HL-60 (cell line): Measurements from ENCODE around the gene IQCE.
"Not testable (repeated sequence)": the region's sequence is repeated elsewhere in the genome, so short reads cannot be mapped to it uniquely, and the experiment has no call there.

Experiments used
- DNase-seq, 2 experiments: peaks; one replicate each; pipeline ENCODE4 v3.0.0-alpha.2; 2010 to 2020; ENCODE audit warnings: low read depth in 1 of 2, low spot score in 1 of 2
- H3K27ac ChIP-seq: fragments of 250-450 bp; sonication (Bioruptor Pico); replicated peaks from 2 replicates; pipeline ENCODE4 v1.5.1; 2020; ENCODE audit warnings: mild to moderate bottlenecking, moderate library complexity
- H3K27me3 ChIP-seq: fragments of 250-450 bp; sonication (Bioruptor Pico); 2 replicates; pipeline ENCODE4 v1.5.1; 2021; ENCODE audit warnings: mild to moderate bottlenecking, moderate library complexity; ENCODE audit not compliant: insufficient read depth, poor library complexity, severe bottlenecking
- H3K4me3 ChIP-seq: replicated peaks from 2 replicates; pipeline ENCODE4 v1.5.1; 2011; ENCODE audit warnings: mild to moderate bottlenecking, control low read depth, low read length; ENCODE audit not compliant: insufficient read depth
- GABPA ChIP-seq: IDR thresholded peaks from 2 replicates; pipeline ENCODE4 v1.6.1; 2012; ENCODE audit warnings: low read depth
- POLR2AphosphoS5 ChIP-seq: IDR thresholded peaks from 2 replicates; pipeline ENCODE4 v1.6.1; 2012; ENCODE audit warnings: low read depth
- SPI1 ChIP-seq: IDR thresholded peaks from 2 replicates; pipeline ENCODE4 v1.6.1; 2012; ENCODE audit warnings: low read depth, mild to moderate bottlenecking, borderline replicate concordance
- TF ChIP-seq, protein P1 (sequence below): IDR thresholded peaks from one replicate; pipeline ENCODE4 v1.5.1; 2011; ENCODE audit warnings: low read length, control low read depth, inconsistent platforms; ENCODE audit not compliant: insufficient read depth
- TF ChIP-seq, protein P2 (sequence below): IDR thresholded peaks from 2 replicates; pipeline ENCODE4 v1.6.1; 2012; ENCODE audit warnings: low read depth; ENCODE audit not compliant: insufficient replicate concordance

Gene IQCE

DNA sequence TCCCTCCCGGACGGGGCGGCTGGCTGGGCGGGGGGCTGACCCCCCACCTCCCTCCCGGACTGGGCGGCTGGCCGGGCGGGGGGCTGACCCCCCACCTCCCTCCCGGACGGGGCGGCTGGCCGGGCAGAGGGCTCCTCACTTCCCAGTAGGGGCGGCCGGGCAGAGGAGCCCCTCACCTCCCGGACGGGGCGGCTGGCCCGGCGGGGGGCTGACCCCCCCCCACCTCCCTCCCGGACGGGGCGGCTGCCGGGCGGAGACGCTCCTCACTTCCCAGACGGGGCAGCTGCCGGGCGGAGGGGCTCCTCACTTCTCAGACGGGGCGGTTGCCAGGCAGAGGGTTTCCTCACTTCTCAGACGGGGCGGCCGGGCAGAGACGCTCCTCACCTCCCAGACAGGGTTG, 24.6 kb upstream of the IQCE start:
- not testable (repeated sequence) for H3K27ac ChIP-seq, H3K4me3 ChIP-seq, H3K27me3 ChIP-seq, DNase-seq

DNA sequence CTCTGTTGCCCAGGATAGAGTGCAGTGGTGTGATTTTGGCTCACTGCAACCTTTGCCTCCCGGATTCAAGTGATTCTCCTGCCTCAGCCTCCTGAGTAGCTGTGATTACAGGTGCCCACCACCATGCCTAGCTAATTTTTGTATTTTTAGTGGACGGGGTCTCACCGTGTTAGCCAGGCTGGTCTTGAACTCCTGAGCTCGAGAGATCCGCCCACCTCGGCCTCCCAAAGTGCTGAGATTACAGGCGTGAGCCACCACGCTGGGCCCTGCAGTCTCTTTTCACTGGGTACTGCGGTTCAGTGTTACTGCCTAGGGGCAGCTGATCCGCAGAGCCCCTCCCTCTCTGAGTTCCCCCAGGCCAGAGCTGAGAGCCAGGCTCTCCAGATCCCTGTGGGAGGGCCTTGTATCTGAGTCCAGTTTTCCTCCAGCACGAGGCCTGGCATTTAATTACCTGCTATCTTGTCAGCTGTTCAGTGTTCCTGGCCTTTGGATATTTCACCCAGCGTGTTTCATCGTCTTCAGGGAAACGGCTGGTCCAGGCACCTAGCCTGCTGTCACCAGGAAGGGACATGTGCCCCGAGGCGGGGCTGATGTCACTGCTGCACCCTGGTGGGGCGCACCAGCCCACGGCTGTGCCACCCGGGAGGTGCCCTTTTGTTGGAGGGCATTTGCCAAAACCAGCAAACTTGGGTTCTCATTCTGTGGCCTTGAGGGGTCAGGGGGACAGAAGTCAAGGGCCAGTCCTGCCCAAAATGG, 22.7 kb upstream of the IQCE start:
- H3K27ac ChIP-seq, H3K4me3 ChIP-seq, DNase-seq, H3K27me3 ChIP-seq: not testable (repeated sequence)

DNA sequence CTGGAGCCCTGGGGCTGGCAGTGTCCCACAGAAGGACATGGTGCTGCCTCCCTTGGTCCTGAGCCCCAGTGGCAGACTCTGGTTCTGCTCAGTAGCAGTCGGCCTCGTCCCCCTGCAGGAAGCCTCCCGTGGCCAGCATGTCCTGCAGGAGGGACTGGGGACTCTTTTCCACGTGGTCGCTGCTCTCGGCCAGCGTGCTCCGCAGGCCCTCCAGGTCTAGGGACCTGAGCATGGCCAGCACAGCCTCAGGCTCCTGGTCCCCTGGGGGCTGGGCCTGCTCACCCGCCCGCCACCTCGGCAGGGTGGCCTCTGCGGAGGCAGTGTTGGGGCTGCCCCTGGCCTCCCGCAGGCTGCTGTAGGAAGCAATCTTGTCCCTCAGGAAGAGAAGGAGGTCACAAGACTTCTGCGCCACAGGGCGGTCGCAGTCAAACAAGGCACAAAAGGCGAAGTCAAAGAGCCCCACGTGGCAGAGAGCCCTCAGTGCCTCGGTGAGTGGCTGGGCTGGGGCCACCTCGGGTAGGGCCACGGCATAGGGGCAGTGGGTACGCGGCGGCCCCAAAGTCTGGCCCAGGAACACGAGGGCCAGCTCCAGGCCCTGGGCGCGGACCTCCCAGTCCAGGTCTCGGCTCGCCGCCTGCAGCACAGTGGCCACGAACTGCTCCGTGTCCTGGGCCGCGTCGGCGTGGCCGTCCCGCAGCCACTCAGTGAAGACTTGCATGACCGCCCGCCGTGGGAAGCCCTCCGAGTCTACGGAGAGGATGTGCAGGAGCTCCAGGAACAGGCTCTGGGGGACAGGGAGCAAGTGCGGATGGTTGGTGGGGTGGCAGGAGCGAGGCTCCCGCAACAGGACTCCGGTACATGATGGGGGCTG, 20.6 kb upstream of the IQCE start:
- no peak for DNase-seq
- no peak overlapping the region for H3K4me3 ChIP-seq
- no peaks in the 10 kb centered on the region for H3K27me3 ChIP-seq
- H3K27ac ChIP-seq: no peak overlapping the region
- TF ChIP-seq GABPA (no peak), POLR2AphosphoS5 (no peak), SPI1 (no peak)
- TF ChIP-seq, protein P1, sequence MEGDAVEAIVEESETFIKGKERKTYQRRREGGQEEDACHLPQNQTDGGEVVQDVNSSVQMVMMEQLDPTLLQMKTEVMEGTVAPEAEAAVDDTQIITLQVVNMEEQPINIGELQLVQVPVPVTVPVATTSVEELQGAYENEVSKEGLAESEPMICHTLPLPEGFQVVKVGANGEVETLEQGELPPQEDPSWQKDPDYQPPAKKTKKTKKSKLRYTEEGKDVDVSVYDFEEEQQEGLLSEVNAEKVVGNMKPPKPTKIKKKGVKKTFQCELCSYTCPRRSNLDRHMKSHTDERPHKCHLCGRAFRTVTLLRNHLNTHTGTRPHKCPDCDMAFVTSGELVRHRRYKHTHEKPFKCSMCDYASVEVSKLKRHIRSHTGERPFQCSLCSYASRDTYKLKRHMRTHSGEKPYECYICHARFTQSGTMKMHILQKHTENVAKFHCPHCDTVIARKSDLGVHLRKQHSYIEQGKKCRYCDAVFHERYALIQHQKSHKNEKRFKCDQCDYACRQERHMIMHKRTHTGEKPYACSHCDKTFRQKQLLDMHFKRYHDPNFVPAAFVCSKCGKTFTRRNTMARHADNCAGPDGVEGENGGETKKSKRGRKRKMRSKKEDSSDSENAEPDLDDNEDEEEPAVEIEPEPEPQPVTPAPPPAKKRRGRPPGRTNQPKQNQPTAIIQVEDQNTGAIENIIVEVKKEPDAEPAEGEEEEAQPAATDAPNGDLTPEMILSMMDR: no peak
- TF ChIP-seq, protein P2, sequence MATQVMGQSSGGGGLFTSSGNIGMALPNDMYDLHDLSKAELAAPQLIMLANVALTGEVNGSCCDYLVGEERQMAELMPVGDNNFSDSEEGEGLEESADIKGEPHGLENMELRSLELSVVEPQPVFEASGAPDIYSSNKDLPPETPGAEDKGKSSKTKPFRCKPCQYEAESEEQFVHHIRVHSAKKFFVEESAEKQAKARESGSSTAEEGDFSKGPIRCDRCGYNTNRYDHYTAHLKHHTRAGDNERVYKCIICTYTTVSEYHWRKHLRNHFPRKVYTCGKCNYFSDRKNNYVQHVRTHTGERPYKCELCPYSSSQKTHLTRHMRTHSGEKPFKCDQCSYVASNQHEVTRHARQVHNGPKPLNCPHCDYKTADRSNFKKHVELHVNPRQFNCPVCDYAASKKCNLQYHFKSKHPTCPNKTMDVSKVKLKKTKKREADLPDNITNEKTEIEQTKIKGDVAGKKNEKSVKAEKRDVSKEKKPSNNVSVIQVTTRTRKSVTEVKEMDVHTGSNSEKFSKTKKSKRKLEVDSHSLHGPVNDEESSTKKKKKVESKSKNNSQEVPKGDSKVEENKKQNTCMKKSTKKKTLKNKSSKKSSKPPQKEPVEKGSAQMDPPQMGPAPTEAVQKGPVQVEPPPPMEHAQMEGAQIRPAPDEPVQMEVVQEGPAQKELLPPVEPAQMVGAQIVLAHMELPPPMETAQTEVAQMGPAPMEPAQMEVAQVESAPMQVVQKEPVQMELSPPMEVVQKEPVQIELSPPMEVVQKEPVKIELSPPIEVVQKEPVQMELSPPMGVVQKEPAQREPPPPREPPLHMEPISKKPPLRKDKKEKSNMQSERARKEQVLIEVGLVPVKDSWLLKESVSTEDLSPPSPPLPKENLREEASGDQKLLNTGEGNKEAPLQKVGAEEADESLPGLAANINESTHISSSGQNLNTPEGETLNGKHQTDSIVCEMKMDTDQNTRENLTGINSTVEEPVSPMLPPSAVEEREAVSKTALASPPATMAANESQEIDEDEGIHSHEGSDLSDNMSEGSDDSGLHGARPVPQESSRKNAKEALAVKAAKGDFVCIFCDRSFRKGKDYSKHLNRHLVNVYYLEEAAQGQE: no peak

DNA sequence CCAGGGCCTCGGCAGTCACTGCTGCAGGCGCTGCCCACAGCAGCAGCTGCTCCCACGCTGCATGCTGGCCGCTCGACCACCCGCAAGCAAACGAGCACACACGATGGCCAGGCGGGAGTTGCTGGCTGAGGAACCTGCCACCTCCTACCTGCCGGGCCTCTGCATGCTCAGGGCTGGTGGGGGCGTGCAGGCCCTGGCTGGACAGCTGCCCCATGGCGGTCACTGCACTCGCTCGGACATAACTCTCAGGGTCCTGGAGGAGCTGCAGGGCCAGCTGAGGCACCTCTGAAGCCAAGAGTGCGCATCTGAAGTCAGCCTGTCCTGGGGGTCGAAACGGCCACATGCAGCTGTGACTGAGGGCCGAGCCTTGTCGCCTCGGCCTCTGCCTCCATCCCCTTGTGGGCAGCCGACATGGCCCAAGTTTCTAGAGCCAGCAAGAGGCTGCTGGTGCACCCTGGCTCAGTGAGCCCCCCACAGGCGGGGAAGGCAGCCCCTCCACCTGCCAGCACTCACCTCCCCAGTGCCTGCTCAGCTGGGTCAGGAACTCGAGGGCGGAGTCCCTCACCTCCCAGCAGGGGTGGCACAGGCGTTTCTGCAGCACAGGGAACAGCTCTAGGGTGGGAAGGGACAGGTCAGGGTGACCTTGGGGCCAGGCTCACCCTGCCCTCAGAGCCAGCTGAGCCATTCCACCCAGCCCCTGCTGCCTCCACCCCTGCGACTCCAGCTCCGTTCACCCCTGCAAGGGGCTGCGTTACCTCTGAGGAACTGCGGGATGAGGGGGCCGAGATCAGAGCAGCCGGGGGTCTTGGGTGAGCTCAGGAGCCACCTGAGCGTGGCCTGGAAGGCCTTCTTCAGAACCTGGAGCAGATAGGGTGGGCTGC, 19.5 kb upstream of the IQCE start:
- H3K27ac ChIP-seq: no peak overlapping the region
- DNase-seq: no peak
- 0 out of 2 replicates have a peak, but pooled peaks have one; percentile 12 for TF ChIP-seq POLR2AphosphoS5
- TF ChIP-seq, protein P2: no peak
- TF ChIP-seq, protein P1: no peak
- H3K27me3 ChIP-seq: no peaks in the 10 kb centered on the region
- no peak overlapping the region for H3K4me3 ChIP-seq
